ENCODE data around the gene NDST1. TPM values are rescaled to one million over a fixed set of nuclear protein-coding genes. Genes with fewer than 3 reads are reported as not detected.

Gene NDST1
- polyA plus RNA-seq, 1 donor (not counting 4 experiments of a cell fraction or from before 2014, with no cell fraction given), result 24.9 TPM

DNA sequence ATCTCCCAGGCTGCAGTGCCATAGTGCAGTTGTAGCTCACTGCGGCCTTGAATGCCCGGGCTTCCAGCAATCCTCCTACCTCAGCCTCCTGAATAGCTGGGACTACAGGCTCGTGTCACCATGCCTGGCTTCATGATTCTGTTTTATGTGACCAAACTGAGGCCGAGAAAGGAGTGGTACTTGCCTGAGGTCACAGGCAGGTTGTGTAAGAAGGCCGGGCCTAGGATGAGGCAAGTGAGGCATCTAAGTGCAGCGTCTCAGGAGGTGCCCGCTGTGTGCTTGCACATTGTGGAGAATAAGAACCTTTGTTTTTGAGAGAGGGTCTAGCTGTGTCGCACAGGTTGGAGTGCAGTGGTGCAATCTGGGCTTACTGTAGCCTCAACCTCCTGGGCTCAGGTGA is 2.1 kb upstream of the NDST1 start:
- Histone ChIP-seq H3K79me2 (ENCODE audit: control insufficient read depth, insufficient read depth, low read length) (peaks cover 95% of the 10 kb centered on the region), H4K20me1 (ENCODE audit: control insufficient read depth, extremely low read depth, insufficient read depth, low read length) (no peaks in the 10 kb centered on the region), H3K36me3 (ENCODE audit: control insufficient read depth in 2 of 2, extremely low read depth in 1 of 2, insufficient read depth in 2 of 2, low read length in 2 of 2) (peaks cover 0 to 1% of the 10 kb centered on the region in 2 experiments), H3K9ac (ENCODE audit: control insufficient read depth, extremely low read depth, insufficient read depth, low read length) (no peak overlapping the region), H3K27ac (ENCODE audit: control insufficient read depth, insufficient read depth, low read length) (no peak overlapping the region), H3K4me1 (ENCODE audit: control insufficient read depth, extremely low read depth, insufficient read depth, low read length) (peaks cover 64% of the 10 kb centered on the region), H3K4me2 (ENCODE audit: control insufficient read depth, extremely low read depth, insufficient read depth, low read depth, low read length) (no peak overlapping the region), H2AFZ (ENCODE audit: control insufficient read depth, low read length) (no peak overlapping the region), H3K27me3 (ENCODE audit: control insufficient read depth, extremely low read depth, insufficient read depth, low read length) (no peaks in the 10 kb centered on the region), H3K4me3 (ENCODE audit: control insufficient read depth in 2 of 3, extremely low read depth in 1 of 3, insufficient read depth in 2 of 3, low read depth in 1 of 3, low read length in 3 of 3) (no peak overlapping the region), H3K9me1 (ENCODE audit: control insufficient read depth, extremely low read depth, insufficient read depth, low read length) (peaks cover 8% of the 10 kb centered on the region), H3K9me3 (ENCODE audit: control insufficient read depth, low read depth, low read length) (no peaks in the 10 kb centered on the region)
- dilution Hi-C loops (cut with MboI; ENCODE audit: extremely low pct_ligation_motif_present, low sequenced_read_pairs), result no loop called here
- no peak for TF ChIP-seq EZH2 (IDR thresholded peaks at IDR 0.05; ENCODE audit: low read length)
- TF ChIP-seq, protein P1, sequence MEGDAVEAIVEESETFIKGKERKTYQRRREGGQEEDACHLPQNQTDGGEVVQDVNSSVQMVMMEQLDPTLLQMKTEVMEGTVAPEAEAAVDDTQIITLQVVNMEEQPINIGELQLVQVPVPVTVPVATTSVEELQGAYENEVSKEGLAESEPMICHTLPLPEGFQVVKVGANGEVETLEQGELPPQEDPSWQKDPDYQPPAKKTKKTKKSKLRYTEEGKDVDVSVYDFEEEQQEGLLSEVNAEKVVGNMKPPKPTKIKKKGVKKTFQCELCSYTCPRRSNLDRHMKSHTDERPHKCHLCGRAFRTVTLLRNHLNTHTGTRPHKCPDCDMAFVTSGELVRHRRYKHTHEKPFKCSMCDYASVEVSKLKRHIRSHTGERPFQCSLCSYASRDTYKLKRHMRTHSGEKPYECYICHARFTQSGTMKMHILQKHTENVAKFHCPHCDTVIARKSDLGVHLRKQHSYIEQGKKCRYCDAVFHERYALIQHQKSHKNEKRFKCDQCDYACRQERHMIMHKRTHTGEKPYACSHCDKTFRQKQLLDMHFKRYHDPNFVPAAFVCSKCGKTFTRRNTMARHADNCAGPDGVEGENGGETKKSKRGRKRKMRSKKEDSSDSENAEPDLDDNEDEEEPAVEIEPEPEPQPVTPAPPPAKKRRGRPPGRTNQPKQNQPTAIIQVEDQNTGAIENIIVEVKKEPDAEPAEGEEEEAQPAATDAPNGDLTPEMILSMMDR (optimal IDR thresholded peaks at IDR 0.05 in 1 of 3, IDR thresholded peaks at IDR 0.05 in 1 of 3, conservative IDR thresholded peaks at IDR 0.05 in 1 of 3; ENCODE audit: extremely low read depth in 1 of 3, insufficient read depth in 2 of 3, low read length in 3 of 3), result no peak
- no peak for DNase-seq (ENCODE audit: low read depth, low spot score)
- FAIRE-seq, result no peak

DNA sequence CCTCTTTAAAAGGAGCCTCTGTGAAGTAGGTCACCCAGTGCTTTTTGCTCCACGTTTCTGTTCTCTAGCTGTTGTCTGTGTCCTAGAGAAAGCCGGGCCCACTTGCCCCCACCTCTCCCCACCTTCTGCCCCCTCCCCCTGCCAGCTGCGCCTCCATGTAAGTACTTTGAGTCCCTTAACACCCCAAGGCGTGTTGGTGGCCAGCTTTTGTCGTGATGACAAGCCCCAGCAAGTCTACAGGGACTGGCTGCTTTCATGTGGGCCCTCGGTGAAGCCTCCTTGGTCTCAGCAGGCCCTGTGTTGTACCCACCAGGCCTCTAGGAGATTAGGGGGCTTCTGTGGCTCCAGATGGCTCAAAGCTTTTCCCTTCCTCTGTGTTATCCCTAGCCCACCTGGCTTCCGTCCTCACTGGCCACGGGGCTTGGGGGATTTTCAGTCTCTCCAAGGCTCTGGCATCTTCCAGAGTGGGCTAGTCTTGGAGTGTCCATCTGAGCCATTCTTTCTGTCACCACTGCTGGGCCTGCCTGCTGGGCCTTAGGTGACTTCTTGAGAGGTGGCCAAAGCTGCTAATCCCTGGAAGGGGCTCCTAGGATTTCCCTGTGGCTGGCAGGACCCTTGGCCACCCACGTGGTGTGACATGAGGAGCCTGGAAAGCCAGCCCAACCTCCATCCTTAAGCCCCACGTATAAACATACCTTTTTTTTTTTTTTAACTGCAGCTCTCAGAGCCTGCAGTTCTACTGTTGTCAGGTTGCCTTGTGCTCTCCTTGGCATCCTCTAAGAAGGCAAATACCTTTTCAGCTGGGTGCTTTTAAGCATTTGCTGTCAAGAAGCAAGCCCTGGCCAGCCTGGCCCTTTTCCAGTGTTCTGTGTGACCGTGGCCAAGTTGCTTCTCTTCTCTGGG is 1.1 kb upstream of the NDST1 start:
- peak overlapping the region; percentile 52 for H3K4me2 ChIP-seq (ENCODE audit: control insufficient read depth, extremely low read depth, insufficient read depth, low read depth, low read length)

More for the DNA sequence above, 1.1 kb upstream of the NDST1 start:
- TF ChIP-seq, protein P1 (optimal IDR thresholded peaks at IDR 0.05 in 1 of 3, IDR thresholded peaks at IDR 0.05 in 1 of 3, conservative IDR thresholded peaks at IDR 0.05 in 1 of 3; ENCODE audit: extremely low read depth in 1 of 3, insufficient read depth in 2 of 3, low read length in 3 of 3), result no peak
- H3K27me3 ChIP-seq (ENCODE audit: control insufficient read depth, extremely low read depth, insufficient read depth, low read length), result no peaks in the 10 kb centered on the region
- H4K20me1 ChIP-seq (ENCODE audit: control insufficient read depth, extremely low read depth, insufficient read depth, low read length), result peaks cover 3% of the 10 kb centered on the region
- FAIRE-seq, result peak; percentile 13
- DNase-seq (ENCODE audit: low read depth, low spot score), result no peak
- H3K4me1 ChIP-seq (ENCODE audit: control insufficient read depth, extremely low read depth, insufficient read depth, low read length), result peaks cover 64% of the 10 kb centered on the region
- H3K4me3 ChIP-seq (ENCODE audit: control insufficient read depth in 2 of 3, extremely low read depth in 1 of 3, insufficient read depth in 2 of 3, low read depth in 1 of 3, low read length in 3 of 3), result no peak overlapping the region
- H2AFZ ChIP-seq (ENCODE audit: control insufficient read depth, low read length), result no peak overlapping the region
- H3K36me3 ChIP-seq (ENCODE audit: control insufficient read depth in 2 of 2, extremely low read depth in 1 of 2, insufficient read depth in 2 of 2, low read length in 2 of 2), result peaks cover 0 to 1% of the 10 kb centered on the region in 2 experiments
- peaks cover 95% of the 10 kb centered on the region for H3K79me2 ChIP-seq (ENCODE audit: control insufficient read depth, insufficient read depth, low read length)
- no peaks in the 10 kb centered on the region for H3K9me3 ChIP-seq (ENCODE audit: control insufficient read depth, low read depth, low read length)
- H3K9me1 ChIP-seq (ENCODE audit: control insufficient read depth, extremely low read depth, insufficient read depth, low read length), result peaks cover 12% of the 10 kb centered on the region
- no peak overlapping the region for H3K27ac ChIP-seq (ENCODE audit: control insufficient read depth, insufficient read depth, low read length)
- dilution Hi-C loops (cut with MboI; ENCODE audit: extremely low pct_ligation_motif_present, low sequenced_read_pairs), result no loop called here
- peak overlapping the region; percentile 12 for H3K9ac ChIP-seq (ENCODE audit: control insufficient read depth, extremely low read depth, insufficient read depth, low read length)
